CD8-positive, alpha-beta memory T cell (primary cell): ENCODE measurements around the gene LRP11. TPM values are rescaled to one million over a fixed set of nuclear protein-coding genes. Genes with fewer than 3 reads are reported as not detected.

Experiments
- CTCF ChIA-PET: fragments of 350-600 bp; sonication (Branson Sonifier 250); formaldehyde crosslinking; loops from one replicate; lab custom pipeline; 2021; ENCODE audit warnings: antibody characterized with exemption; lab: Charles Lee
- POLR2A ChIA-PET: fragments of 350-600 bp; sonication (Branson Sonifier 250); formaldehyde crosslinking; loops from one replicate; lab custom pipeline; 2021; ENCODE audit warnings: antibody characterized with exemption; lab: Charles Lee
- DNase-seq, 5 donors: peaks; one replicate each; pipeline versions ENCODE4 v3.0.0 to v3.0.0-alpha.2; 2020 to 2022; ENCODE audit warnings: mixed read lengths in 1 of 5
- H3K27ac ChIP-seq: one replicate; pipeline ENCODE4 v1.7.0; 2013; ENCODE audit warnings: low read depth, mild to moderate bottlenecking, low read length, moderate library complexity
- H3K27me3 ChIP-seq: 2 replicates; pipeline ENCODE4 v1.7.0; 2013; ENCODE audit warnings: low read length, mild to moderate bottlenecking; ENCODE audit not compliant: insufficient read depth, poor library complexity, severe bottlenecking
- H3K36me3 ChIP-seq: 2 replicates; pipeline ENCODE4 v1.7.0; 2013; ENCODE audit warnings: mild to moderate bottlenecking, low read length, moderate library complexity; ENCODE audit not compliant: insufficient read depth
- H3K4me1 ChIP-seq: 2 replicates; pipeline ENCODE4 v1.7.0; 2013; ENCODE audit warnings: mild to moderate bottlenecking, low read length, moderate library complexity; ENCODE audit not compliant: insufficient read depth
- H3K4me3 ChIP-seq: 2 replicates; pipeline ENCODE4 v1.7.0; 2013; ENCODE audit warnings: mild to moderate bottlenecking, low read length
- H3K9me3 ChIP-seq: 2 replicates; pipeline ENCODE4 v1.7.0; 2013; ENCODE audit warnings: mild to moderate bottlenecking, low read length
- H3K27ac Mint-ChIP-seq, 8 donors: one replicate each; pipeline ENCODE4 v1.8.0; 2020 to 2021; ENCODE audit warnings: mixed read lengths in 8 of 8, mild to moderate bottlenecking in 6 of 8, inconsistent platforms in 3 of 8, moderate library complexity in 3 of 8
- H3K27me3 Mint-ChIP-seq, 2 donors: one replicate each; pipeline ENCODE4 v1.8.0; 2020 to 2021; ENCODE audit warnings: mixed read lengths in 2 of 2, mild to moderate bottlenecking in 1 of 2, moderate library complexity in 1 of 2
- H3K36me3 Mint-ChIP-seq, 3 donors: one replicate each; pipeline ENCODE4 v1.8.0; 2020 to 2021; ENCODE audit warnings: mixed read lengths in 3 of 3, inconsistent platforms in 1 of 3, mild to moderate bottlenecking in 1 of 3
- H3K4me1 Mint-ChIP-seq, 3 donors: one replicate each; pipeline ENCODE4 v1.8.0; 2020 to 2021; ENCODE audit warnings: mixed read lengths in 3 of 3, inconsistent platforms in 1 of 3, mild to moderate bottlenecking in 1 of 3
- H3K4me3 Mint-ChIP-seq, 7 donors: one replicate each; pipeline ENCODE4 v1.8.0; 2020 to 2021; ENCODE audit warnings: mixed read lengths in 7 of 7, mild to moderate bottlenecking in 6 of 7, moderate library complexity in 4 of 7, inconsistent platforms in 2 of 7
- H3K9me3 Mint-ChIP-seq, 5 donors: one replicate each; pipeline ENCODE4 v1.8.0; 2020 to 2022; ENCODE audit warnings: mixed read lengths in 5 of 5, mild to moderate bottlenecking in 3 of 5, moderate library complexity in 2 of 5, inconsistent platforms in 1 of 5
- polyA plus RNA-seq: library from polyadenylated mRNA; unstranded; fragments of 300-500 nt; fragmentation: Illumina TruSeq; gene quantifications from one replicate; pipeline ENCODE4 v1.2.3, GENCODE V29; 2021
- total RNA-seq, 2 experiments: library from RNA; stranded (reverse); gene quantifications; one replicate each; pipeline ENCODE4 v1.2.3, GENCODE V29; 2021

LRP11 gene
- total and polyA plus RNA-seq, 3 experiments from 2014 or later, result 1.1 to 5.9 (median 5.5) TPM

DNA sequence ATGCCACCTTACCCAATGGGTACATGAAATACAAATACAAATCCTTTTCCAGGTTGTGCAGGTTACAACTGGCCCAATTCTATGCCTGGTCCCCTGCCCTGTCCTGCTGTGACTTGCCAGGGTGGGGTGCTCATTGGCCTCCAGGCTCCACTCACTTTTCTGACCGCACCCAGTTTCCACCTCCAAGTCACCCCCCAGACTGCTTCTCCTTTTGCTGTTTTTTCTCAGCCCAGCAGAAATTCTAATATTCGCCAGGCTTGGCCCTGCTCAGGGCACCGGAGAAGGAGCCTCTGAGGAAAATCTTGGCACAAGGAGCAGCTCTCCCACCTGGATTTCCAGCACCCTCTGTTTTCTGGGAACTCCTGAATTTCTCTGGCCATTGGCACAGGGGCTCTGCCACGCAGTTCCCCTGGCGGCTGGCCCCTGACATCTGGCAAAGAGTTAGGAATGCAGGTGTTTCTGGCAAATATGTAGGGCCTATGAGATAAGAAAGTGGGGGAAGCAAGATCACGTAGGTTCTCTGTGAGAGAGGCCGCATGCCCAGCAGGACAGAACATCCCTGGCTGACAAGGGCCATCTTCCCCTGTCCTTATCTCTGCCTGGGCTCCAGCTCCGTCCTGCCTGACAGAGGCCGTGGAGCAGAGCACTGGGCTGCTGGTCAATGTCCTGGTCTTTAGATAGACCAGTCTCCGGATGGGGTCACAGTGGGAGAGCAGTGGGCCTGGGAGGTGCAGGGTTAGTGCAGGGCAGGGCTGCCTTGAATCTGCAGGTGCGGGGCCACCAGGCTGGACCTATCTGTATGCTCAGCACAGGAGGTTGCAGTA, 36.7 kb upstream of the LRP11 start:
- DNase-seq, result no peak
- H3K4me3 Mint-ChIP-seq, result no peak overlapping the region
- Histone ChIP-seq H3K4me3 (no peak overlapping the region), H3K9me3 (no peaks in the 10 kb centered on the region), H3K4me1 (peaks cover 5% of the 10 kb centered on the region), H3K36me3 (no peaks in the 10 kb centered on the region), H3K27me3 (peaks cover 4% of the 10 kb centered on the region), H3K27ac (no peak overlapping the region)
- H3K36me3 Mint-ChIP-seq, result no peaks in the 10 kb centered on the region
- peaks cover 11 to 16% of the 10 kb centered on the region in 2 donors for H3K27me3 Mint-ChIP-seq
- ChIA-PET POLR2A (no interaction called here), CTCF (no interaction called here)
- no peaks in the 10 kb centered on the region for H3K9me3 Mint-ChIP-seq
- H3K4me1 Mint-ChIP-seq, result peaks cover 9 to 20% (median 11%) of the 10 kb centered on the region in 3 donors
- no peak overlapping the region for H3K27ac Mint-ChIP-seq

DNA sequence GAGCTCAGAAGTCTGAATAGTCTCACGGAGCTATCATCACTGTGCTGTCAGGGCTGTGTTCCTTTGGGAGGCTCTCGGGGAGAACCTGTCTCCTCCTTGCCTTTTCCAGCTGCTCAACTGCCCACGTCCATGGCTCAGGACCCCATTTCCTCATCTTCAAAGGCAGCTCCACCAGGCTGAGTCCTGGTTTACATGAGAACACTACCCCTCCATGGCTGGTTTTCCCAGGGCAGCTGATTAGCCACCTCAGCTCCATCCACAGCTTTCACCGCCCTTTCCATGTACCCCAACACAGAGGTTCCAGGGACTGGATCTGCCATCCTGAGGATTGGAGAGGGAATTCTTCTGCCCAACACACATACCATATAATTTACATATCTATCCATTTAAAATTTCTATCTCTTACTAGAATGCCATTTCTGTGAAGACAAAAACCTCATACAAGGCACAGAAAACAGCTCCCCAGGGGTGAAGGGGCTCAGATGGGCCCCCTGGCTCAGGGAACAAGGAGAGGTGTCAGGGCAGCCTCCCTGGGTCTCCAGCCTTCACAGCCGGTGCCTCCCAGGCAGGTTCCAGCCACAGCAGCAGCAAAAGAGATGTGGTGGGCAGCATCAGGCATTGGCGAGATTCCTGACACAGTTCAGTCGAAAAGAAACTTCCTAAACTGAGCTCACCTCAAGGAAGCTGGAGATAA, 35.9 kb upstream of the LRP11 start:
- H3K27ac ChIP-seq, result no peak overlapping the region
- peak overlapping the region in 1 of 7 donors; percentile 44 for H3K4me3 Mint-ChIP-seq
- peaks cover 4% of the 10 kb centered on the region for H3K27me3 ChIP-seq
- POLR2A ChIA-PET, result no interaction called here
- no peak overlapping the region for H3K4me3 ChIP-seq
- peaks cover 13 to 21% of the 10 kb centered on the region in 2 donors for H3K27me3 Mint-ChIP-seq
- H3K4me1 ChIP-seq, result peaks cover 7% of the 10 kb centered on the region
- no peaks in the 10 kb centered on the region for H3K9me3 Mint-ChIP-seq
- DNase-seq, result no peak
- no peaks in the 10 kb centered on the region for H3K9me3 ChIP-seq
- no peaks in the 10 kb centered on the region for H3K36me3 Mint-ChIP-seq
- peaks cover 10 to 23% (median 11%) of the 10 kb centered on the region in 3 donors for H3K4me1 Mint-ChIP-seq
- H3K27ac Mint-ChIP-seq, result no peak overlapping the region
- CTCF ChIA-PET, result no interaction called here
- no peaks in the 10 kb centered on the region for H3K36me3 ChIP-seq

DNA sequence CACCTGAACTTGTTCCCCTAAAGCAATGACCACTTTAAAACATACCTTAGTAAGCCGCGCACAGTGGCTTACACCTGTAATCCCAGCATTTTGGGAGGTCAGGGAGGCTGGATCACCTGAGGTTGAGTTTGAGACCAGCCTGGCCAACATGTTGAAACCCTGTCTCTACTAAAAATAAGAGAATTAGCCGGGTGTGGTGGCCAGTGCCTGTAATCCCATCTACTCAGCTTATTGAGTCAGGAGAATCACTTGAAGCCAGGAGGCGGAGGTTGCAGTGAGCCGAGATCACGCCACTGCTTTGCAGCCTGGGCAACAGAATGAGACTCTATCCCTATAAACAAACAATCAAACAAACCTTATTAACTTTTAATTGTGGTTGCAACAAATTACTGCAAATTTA, 35.3 kb upstream of the LRP11 start:
- H3K4me3 Mint-ChIP-seq, result no peak overlapping the region
- H3K4me1 ChIP-seq, result peaks cover 7% of the 10 kb centered on the region
- H3K36me3 ChIP-seq, result no peaks in the 10 kb centered on the region
- H3K9me3 Mint-ChIP-seq, result no peaks in the 10 kb centered on the region
- peaks cover 10 to 23% (median 11%) of the 10 kb centered on the region in 3 donors for H3K4me1 Mint-ChIP-seq
- no peak for DNase-seq
- POLR2A ChIA-PET, result no interaction called here
- CTCF ChIA-PET, result no interaction called here
- H3K27ac ChIP-seq, result no peak overlapping the region
- no peak overlapping the region for H3K27ac Mint-ChIP-seq
- peaks cover 4% of the 10 kb centered on the region for H3K27me3 ChIP-seq
- H3K9me3 ChIP-seq, result no peaks in the 10 kb centered on the region
- no peaks in the 10 kb centered on the region for H3K36me3 Mint-ChIP-seq
- peaks cover 14 to 18% of the 10 kb centered on the region in 2 donors for H3K27me3 Mint-ChIP-seq
- H3K4me3 ChIP-seq, result no peak overlapping the region

DNA sequence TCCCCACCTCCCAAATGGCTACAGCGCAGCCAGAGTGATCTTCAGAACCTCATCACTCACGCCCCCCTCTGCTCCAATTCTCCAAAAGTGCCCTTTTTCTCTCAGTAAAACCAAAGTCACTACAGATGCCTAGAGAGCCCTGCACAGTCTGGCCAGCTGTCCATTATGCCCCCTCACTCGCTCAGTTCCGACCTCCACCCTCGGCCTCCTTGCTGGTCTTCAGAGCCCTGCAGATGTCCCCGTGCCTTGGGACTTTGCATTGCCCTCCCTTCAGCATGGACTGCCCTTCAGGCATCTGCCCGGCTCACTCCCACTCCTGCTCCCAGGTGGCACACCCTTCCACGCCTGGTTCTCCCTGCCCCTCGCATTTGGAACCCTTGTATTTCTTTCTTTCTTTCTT, 34.8 kb upstream of the LRP11 start:
- DNase-seq, result no peak
- Histone ChIP-seq H3K36me3 (no peaks in the 10 kb centered on the region), H3K4me3 (no peak overlapping the region), H3K27me3 (peaks cover 4% of the 10 kb centered on the region), H3K4me1 (peaks cover 7% of the 10 kb centered on the region), H3K9me3 (no peaks in the 10 kb centered on the region), H3K27ac (no peak overlapping the region)
- H3K27ac Mint-ChIP-seq, result no peak overlapping the region
- H3K9me3 Mint-ChIP-seq, result no peaks in the 10 kb centered on the region
- peaks cover 14 to 17% of the 10 kb centered on the region in 2 donors for H3K27me3 Mint-ChIP-seq
- ChIA-PET CTCF (no interaction called here), POLR2A (no interaction called here)
- peaks cover 10 to 23% (median 11%) of the 10 kb centered on the region in 3 donors for H3K4me1 Mint-ChIP-seq
- H3K4me3 Mint-ChIP-seq, result no peak overlapping the region
- H3K36me3 Mint-ChIP-seq, result no peaks in the 10 kb centered on the region

DNA sequence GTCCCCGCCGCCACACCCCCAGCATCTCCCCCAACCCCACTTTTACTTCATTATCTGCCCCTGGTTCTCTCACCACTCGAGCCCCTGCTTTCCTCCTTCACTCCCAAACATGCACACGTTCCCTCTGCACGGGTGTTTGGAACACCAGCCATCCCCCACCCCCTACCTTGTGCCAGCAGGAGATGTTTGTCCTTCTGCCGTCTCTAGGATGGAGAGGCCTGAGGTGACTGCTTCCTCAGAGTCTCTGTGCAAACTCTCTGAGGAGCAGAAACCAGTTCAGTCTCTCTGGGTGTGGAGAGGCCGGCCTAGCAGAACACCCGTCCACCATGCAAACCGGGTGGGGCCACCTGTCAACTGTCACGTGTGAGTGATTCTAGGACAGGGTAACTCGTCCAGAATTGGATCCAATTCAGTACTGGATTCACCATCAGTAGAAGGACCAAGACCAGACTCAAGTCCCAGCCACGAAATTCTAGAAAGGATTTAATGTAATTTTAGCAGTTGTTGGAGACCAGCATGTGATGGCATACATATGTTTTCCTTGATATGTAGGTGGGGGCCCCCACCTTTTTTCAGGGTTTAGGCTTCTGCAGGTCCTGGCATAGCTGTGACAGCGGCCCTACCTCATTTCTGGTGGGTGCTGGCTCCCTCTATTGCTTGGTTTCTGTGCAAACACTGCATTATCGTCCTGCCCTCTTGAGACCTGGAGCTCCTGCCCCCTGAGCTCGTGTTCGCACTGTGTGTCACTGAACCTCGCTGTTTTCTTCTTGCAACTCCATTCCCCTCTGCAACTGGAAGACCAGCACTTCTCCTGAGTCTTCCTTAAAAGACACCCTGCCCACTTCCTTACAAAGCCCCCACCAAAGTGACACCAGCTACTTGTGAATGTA, 33.9 kb upstream of the LRP11 start, which contains the start of gene RAET1E:
TSS of gene RAET1E (minus strand) at position 259 of the 890 bp plus-strand sequence. CDS start 7,212 bp downstream, outside the sequence.
- H3K4me1 Mint-ChIP-seq, result peaks cover 10 to 23% (median 11%) of the 10 kb centered on the region in 3 donors
- no peaks in the 10 kb centered on the region for H3K9me3 ChIP-seq
- no peaks in the 10 kb centered on the region for H3K36me3 ChIP-seq
- ChIA-PET CTCF (no interaction called here), POLR2A (no interaction called here)
- H3K27ac ChIP-seq, result no peak within 1 kb of the TSS
- peaks cover 4% of the 10 kb centered on the region for H3K27me3 ChIP-seq
- no peak for DNase-seq
- peaks cover 7% of the 10 kb centered on the region for H3K4me1 ChIP-seq
- no peak within 1 kb of the TSS for H3K4me3 ChIP-seq
- H3K27me3 Mint-ChIP-seq, result peaks cover 12 to 21% of the 10 kb centered on the region in 2 donors
- H3K4me3 Mint-ChIP-seq, result peak within 1 kb of the TSS in 6 of 7 donors; percentile 9 to 75 (median 46)
- H3K9me3 Mint-ChIP-seq, result no peaks in the 10 kb centered on the region
- H3K36me3 Mint-ChIP-seq, result no peaks in the 10 kb centered on the region
- H3K27ac Mint-ChIP-seq, result peak within 1 kb of the TSS in 3 of 8 donors; percentile 18 to 78 (median 77)

DNA sequence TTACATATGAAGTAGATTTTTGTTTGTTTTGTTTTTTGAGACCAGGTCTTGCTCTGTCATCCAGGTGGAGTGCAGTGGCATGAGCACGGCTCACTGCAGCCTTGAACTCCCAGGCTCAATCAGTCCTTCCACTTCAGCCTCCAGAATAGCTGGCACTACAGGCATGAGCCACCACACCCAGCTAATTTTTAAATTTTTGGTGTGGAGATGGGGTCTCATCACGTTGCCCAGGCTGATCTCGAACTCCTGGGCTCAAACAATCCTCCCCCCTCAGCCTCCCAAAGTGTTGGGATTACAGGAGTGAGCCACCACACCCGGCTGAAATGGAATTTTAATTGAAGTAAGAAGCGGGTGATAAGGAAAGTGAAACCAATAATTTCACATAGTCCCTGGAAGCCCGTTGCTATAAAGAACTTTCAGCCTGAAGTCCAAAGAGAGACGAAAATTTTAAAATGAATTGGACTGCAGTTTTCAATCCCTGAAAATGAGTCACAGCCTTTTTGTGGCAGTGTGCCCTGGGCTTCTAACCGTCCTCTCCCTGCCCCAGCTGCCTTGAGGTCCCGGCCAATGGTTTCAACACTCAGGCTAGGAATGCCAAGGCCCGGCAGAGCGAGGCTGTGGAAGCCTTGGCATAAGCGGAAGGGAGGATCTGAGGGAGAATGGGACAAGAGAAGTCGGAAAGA, 33.0 kb upstream of the LRP11 start:
- H3K36me3 Mint-ChIP-seq, result no peaks in the 10 kb centered on the region
- DNase-seq, result no peak
- H3K9me3 Mint-ChIP-seq, result no peaks in the 10 kb centered on the region
- Histone ChIP-seq H3K36me3 (no peaks in the 10 kb centered on the region), H3K4me1 (peaks cover 7% of the 10 kb centered on the region), H3K4me3 (no peak overlapping the region), H3K27ac (no peak overlapping the region), H3K27me3 (peaks cover 4% of the 10 kb centered on the region), H3K9me3 (no peaks in the 10 kb centered on the region)
- H3K27me3 Mint-ChIP-seq, result peaks cover 8 to 21% of the 10 kb centered on the region in 2 donors
- ChIA-PET POLR2A (no interaction called here), CTCF (no interaction called here)
- H3K4me1 Mint-ChIP-seq, result peaks cover 10 to 23% (median 11%) of the 10 kb centered on the region in 3 donors
- peak overlapping the region in 5 of 7 donors; percentile 9 to 57 (median 38) for H3K4me3 Mint-ChIP-seq
- H3K27ac Mint-ChIP-seq, result peak overlapping the region in 1 of 8 donors; percentile 18

DNA sequence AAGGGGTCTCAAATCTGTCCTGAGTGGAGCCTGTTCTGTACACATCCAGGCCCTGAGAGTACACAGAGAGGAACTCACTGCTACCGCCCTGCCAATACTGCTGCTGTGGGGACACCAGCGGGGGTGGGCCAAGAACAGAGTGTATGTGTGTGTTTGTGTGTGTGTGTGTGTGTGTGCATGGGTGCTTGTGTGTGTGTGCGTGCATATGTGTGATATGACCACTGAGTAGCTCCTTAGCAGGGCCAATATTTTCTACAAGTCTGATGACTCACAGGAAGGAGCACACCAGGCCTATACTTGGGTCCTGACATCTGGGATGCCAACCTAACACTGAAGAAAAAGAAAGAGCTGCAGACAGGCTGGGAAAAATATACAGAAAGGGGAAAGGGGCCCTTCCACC, 32.3 kb upstream of the LRP11 start:
- H3K27me3 Mint-ChIP-seq, result peaks cover 10 to 19% of the 10 kb centered on the region in 2 donors
- no peaks in the 10 kb centered on the region for H3K9me3 ChIP-seq
- H3K27ac Mint-ChIP-seq, result peak overlapping the region in 3 of 8 donors; percentile 12 to 87 (median 12)
- no peaks in the 10 kb centered on the region for H3K9me3 Mint-ChIP-seq
- no peaks in the 10 kb centered on the region for H3K36me3 Mint-ChIP-seq
- ChIA-PET CTCF (no interaction called here), POLR2A (no interaction called here)
- H3K27me3 ChIP-seq, result peaks cover 4% of the 10 kb centered on the region
- H3K4me1 ChIP-seq, result peaks cover 7% of the 10 kb centered on the region
- no peaks in the 10 kb centered on the region for H3K36me3 ChIP-seq
- no peak for DNase-seq
- H3K4me3 ChIP-seq, result no peak overlapping the region
- H3K4me1 Mint-ChIP-seq, result peaks cover 10 to 23% (median 11%) of the 10 kb centered on the region in 3 donors
- no peak overlapping the region for H3K27ac ChIP-seq
- H3K4me3 Mint-ChIP-seq, result peak overlapping the region in 2 of 7 donors; percentile 9 to 57
